ENCODE data around the gene FANCM.

DNA sequence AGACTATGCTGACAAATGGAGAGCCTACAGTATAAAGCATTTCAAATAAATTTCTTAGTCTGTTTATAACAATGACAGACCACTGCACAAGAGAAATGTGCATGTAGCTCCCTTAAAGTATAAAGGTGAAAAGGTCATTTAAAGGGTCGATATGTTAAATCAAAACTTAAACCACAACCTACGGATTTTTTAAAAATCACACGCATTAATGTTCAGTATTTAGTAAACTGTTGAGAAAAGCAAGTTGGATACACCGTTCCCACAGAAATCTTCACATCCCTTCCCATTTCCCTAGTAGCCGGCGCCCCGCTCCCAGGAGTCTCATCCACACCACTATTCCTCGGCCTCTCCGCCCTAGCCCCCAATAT is 2.1 kb upstream of the FANCM start:
- TF ChIP-seq, protein P1, sequence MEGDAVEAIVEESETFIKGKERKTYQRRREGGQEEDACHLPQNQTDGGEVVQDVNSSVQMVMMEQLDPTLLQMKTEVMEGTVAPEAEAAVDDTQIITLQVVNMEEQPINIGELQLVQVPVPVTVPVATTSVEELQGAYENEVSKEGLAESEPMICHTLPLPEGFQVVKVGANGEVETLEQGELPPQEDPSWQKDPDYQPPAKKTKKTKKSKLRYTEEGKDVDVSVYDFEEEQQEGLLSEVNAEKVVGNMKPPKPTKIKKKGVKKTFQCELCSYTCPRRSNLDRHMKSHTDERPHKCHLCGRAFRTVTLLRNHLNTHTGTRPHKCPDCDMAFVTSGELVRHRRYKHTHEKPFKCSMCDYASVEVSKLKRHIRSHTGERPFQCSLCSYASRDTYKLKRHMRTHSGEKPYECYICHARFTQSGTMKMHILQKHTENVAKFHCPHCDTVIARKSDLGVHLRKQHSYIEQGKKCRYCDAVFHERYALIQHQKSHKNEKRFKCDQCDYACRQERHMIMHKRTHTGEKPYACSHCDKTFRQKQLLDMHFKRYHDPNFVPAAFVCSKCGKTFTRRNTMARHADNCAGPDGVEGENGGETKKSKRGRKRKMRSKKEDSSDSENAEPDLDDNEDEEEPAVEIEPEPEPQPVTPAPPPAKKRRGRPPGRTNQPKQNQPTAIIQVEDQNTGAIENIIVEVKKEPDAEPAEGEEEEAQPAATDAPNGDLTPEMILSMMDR (IDR thresholded peaks at IDR 0.05), result no peak
- no peak for TF ChIP-seq POLR2AphosphoS5 (IDR thresholded peaks at IDR 0.05)
- no peak for TF ChIP-seq POLR2A (IDR thresholded peaks at IDR 0.05)
